ENCODE results near the gene LAMA4.

LAMA4 gene

GRCh38 chr6:112100561-112100960 lies 153.8 kb downstream of the LAMA4 start:
- no peak for DNase-seq (ENCODE audit: low read depth in 1 of 2, low spot score in 1 of 2)

DNA sequence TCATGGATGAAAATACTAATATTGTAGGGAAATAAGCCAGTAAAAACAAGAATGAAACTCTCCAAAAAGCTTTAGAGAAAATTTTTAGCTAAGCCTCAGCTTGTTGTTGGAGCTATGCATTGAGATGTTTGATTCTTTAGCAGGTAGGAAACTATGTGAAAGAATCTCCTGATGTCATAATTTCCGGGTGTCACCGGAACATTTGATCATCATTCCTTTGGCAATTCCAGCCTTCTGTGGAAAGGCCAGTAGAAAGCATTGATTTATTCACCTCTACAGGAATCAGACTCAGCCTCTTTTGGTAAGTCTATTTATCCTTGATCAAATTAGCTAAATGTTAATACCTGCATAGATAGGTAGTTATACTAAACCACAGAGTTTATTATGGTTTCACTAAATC lies 157.5 kb downstream of the LAMA4 start:
- DNase-seq (ENCODE audit: low read depth in 1 of 2, low spot score in 1 of 2): no peak

DNA sequence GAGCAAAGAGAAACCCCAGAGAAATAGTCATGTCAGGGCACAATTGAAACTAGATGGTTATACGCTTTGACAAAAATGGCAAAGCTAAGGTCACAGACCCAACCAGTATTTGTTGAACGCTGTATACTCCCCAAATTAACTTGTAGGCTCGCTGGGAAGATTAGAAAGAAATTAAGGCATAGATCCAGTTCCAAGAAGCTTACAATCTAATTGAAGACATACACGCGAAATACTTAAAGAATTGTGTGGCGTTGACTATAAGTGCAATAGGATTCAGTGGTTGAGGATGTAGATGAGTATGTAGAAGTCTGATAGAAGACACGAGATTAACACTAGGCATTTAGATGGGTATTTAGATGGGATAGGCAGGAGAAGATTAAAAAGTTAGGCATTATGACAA lies 166.5 kb downstream of the LAMA4 start:
- DNase-seq (ENCODE audit: low read depth in 1 of 2, low spot score in 1 of 2): no peak

GRCh38 chr6:112087136-112087911 lies 167.0 kb downstream of the LAMA4 start, which contains the start of the genes FAM229B and TUBE1:
Gene FAM229B, plus strand, starts transcription at chr6:112087591. Its CDS starts 11,693 bp downstream, at chr6:112099284.
Gene TUBE1, minus strand, starts transcription at chr6:112087482. Its CDS starts 48 bp downstream, at chr6:112087434.
- DNase-seq (ENCODE audit: low read depth in 1 of 2, low spot score in 1 of 2): peak; percentile 71 to 77

GRCh38 chr6:112086744-112087135 lies 167.6 kb downstream of the LAMA4 start:
- DNase-seq (ENCODE audit: low read depth in 1 of 2, low spot score in 1 of 2): no peak

- no peak for DNase-seq (ENCODE audit: low read depth in 1 of 2, low spot score in 1 of 2)
Measured at GRCh38 chr6:112085286-112086065, 168.9 kb downstream of the LAMA4 start.

GRCh38 chr6:112081569-112081968 lies 172.8 kb downstream of the LAMA4 start:
- DNase-seq (ENCODE audit: low read depth in 1 of 2, low spot score in 1 of 2): no peak

DNA sequence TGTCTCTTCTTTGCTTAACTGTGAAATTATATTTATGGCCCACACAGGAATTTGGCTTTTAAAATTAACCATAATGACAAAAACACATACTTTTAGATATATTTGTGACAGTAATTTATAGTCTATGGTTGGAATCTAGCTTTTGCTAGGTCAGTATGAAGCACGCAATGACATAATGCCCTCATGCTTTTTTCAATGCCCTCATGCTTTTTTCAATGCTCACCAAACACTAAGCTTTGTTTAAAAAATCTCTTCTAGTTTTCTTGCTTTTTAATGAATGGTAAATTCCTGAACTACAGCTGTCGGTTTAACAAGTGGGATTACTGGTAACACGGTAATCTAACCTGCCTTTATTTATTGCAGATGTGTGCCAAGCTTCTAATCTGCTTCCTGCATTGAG lies 187.8 kb downstream of the LAMA4 start:
- no peak for DNase-seq (ENCODE audit: low read depth in 1 of 2, low spot score in 1 of 2)

- DNase-seq (ENCODE audit: low read depth in 1 of 2, low spot score in 1 of 2): no peak
Measured at GRCh38 chr6:112065426-112065986, 188.9 kb downstream of the LAMA4 start.

- no peak for DNase-seq (ENCODE audit: low read depth in 1 of 2, low spot score in 1 of 2)
Measured at GRCh38 chr6:112062966-112063365, 191.4 kb downstream of the LAMA4 start.

- DNase-seq (ENCODE audit: low read depth in 1 of 2, low spot score in 1 of 2): no peak
Measured at GRCh38 chr6:112061605-112062004, 192.8 kb downstream of the LAMA4 start.
